Fibroblast of mammary gland (primary cell): ENCODE results near the gene TGFBI.

Source experiments
- DNase-seq: peaks from one replicate; pipeline ENCODE4 v3.0.0-alpha.2; 2010; ENCODE audit warnings: low read depth
- H3K4me3 ChIP-seq: 2 replicates; pipeline ENCODE4 v1.5.1; 2011; ENCODE audit warnings: low read depth, mild to moderate bottlenecking, low read length, moderate library complexity; ENCODE audit not compliant: control insufficient read depth
- CTCF ChIP-seq: conservative IDR thresholded peaks from 2 replicates; pipeline ENCODE4 v1.5.1; 2011; ENCODE audit warnings: low read depth, low read length, inconsistent platforms; ENCODE audit not compliant: control insufficient read depth, insufficient read depth

Gene TGFBI

DNA sequence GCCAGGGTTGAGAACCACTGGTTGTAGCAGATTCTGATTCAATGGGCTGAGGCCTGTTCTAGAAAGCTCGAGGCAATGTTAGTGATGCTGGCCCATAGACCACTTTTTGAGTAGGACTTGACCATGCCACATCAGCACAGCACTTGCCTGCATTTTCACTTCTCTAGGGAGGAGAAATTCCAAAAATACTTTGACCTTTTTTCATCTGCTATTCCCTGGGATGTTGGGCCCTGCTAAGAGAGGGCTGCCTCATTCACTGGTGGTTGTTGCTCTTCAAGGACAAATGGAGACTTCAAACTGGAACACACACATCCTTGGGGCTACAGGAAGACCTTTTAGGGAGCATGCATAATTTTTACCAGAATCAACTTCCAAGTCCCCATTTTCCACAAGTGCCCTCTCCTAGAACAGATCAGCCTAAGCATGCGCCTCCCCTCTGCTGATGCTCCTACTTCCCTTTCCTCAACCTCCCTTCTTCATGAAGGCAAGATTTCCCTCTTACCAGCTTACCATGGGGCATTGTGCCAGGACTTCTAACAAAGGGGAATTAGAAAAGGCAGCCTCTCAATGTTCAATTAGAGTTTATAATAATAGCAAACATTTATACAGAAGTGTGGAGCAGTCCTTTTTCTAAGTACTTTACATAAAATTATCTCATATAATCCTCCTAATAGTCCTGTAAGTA lies 12.7 kb upstream of the TGFBI start:
- H3K4me3 ChIP-seq, result no peak overlapping the region
- DNase-seq, result no peak
- no peak for TF ChIP-seq CTCF

DNA sequence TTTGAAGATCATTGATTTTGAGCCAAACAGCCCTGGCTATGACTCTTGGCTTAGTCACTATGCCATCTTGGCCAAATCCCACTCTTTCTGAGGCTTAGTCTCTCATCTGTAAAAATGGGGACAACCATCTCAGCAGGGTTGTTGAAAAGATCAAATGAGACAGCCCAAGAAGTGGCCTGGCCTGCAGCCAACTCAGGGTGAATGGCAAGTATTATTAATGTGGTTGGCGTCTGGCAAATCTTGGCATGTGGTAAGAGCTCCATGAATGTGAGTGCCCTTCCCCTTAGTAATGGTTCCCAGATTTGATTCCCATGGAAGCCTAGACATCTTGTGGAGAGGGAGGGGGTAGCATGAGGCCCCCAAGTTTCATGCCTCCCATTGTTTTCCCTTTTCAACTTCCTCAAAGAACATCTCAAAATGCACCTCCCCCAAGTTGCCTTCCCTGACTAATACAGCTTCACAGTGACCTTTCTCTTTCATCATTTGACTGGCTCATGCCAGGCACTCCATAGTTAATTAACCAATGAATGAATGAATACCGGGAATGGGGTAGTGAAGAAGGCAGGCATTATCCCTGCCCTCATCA lies 11.8 kb upstream of the TGFBI start:
- TF ChIP-seq CTCF, result no peak
- peak; percentile 96 for DNase-seq
- H3K4me3 ChIP-seq, result no peak overlapping the region

DNA sequence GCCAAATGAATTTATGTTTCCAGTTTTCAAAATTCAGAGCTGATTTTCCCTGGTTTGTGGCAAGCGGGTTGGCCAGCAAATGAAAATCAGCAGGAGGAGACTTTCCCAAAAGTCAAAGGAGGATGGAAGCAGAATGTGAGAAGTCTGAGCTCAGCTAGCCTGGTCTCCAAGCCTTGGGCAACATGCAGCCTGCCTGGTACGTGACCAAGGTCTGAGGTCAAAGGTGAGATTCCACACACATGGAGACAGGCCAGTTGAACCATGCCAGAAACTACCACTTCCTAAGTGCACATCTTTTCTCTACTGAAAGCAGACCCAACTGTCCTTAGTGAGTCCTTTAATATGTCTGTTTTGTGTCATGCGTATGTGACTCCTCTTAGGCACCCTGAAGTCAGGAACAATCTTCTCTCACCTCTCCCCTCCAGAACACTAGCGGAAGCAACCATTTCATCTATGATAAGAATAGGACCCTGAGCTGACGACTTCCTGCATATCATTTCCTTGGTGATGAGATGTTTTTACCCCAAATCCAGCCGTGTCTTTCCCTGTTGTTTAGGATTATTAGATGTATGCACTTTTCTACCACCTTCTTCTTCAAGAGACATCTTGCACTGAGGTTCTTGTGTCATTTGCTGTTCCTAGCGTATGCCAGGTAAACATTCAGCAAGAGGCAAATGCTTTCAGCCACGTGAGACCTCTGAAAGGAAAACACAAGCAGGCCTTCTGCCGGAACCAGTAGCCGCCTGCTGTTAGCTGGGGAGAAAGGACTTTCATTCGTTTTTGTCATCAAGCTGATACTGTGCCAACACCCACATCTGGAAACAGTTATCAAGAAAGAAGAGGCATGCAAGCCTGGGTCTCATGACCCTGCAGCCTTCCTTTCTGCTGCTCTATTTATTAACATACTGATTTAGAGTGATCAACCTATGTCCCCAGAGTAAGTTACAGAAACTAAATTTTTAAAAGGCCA lies 9.7 kb upstream of the TGFBI start:
- DNase-seq, result peak; percentile 99
- TF ChIP-seq CTCF, result peak; percentile 66
- no peak overlapping the region for H3K4me3 ChIP-seq

DNA sequence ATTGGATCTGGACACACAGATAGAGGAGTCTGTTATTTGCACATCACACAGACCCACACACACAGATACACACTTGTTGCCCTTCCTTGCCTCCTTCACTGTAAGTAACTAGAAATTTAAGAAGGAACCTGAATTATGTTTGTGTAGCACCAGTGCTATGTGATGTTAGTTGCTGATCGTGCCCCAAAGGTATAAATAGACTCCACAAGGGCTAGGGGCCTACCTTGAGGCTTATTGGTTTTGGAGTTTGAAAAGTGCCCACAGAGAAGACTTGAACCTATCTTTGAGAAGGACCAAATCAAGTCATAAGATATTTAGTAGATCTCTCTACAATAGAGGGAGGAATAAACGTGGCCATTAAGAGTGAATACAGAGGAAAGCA lies 8.8 kb upstream of the TGFBI start:
- no peak overlapping the region for H3K4me3 ChIP-seq

GRCh38 chr5:136020383-136021015 lies 8.3 kb upstream of the TGFBI start:
- H3K4me3 ChIP-seq, result no peak overlapping the region

More for the DNA sequence above, 8.8 kb upstream of the TGFBI start:
- no peak for TF ChIP-seq CTCF
- DNase-seq, result no peak

More at GRCh38 chr5:136020383-136021015, 8.3 kb upstream of the TGFBI start:
- no peak for TF ChIP-seq CTCF
- DNase-seq, result peak; percentile 99
